HEK293 (cell line): ENCODE measurements around the gene PRIMA1.

Experiments used
- CTCF ChIA-PET: fragments of 350-600 bp; formaldehyde crosslinking; extraction: SDS; loops from one replicate; lab custom pipeline; 2021; ENCODE audit warnings: antibody characterized with exemption; lab: Yijun Ruan, JAX
- POLR2A ChIA-PET: fragments of 300-600 bp; formaldehyde crosslinking; extraction: SDS; loops from one replicate; lab custom pipeline; 2020; ENCODE audit warnings: antibody characterized with exemption, inconsistent platforms; lab: Yijun Ruan, JAX
- H3K27ac ChIP-seq: fragments of 200-500 bp; sonication (Bioruptor generic); 2 replicates; pipeline ENCODE4 v1.5.1; 2014; ENCODE audit warnings: low read depth, low read length, control low read depth, inconsistent platforms; ENCODE audit errors: extremely low read depth
- H3K36me3 ChIP-seq, 2 experiments: fragments of 200-500 bp in 1 of 2; sonication (Bioruptor generic) in 1 of 2; 1 replicate in 1 of 2; 2 replicates in 1 of 2; pipeline ENCODE4 v1.5.1; 2014 to 2017; ENCODE audit warnings: inconsistent platforms in 2 of 2, low read length in 2 of 2; ENCODE audit not compliant: control insufficient read depth in 2 of 2, insufficient read depth in 1 of 2
- H3K4me1 ChIP-seq: fragments of 200-500 bp; sonication (Bioruptor generic); 2 replicates; pipeline ENCODE4 v1.5.1; 2014; ENCODE audit warnings: mild to moderate bottlenecking, low read length, inconsistent platforms; ENCODE audit not compliant: control insufficient read depth, insufficient read depth
- H3K4me3 ChIP-seq: 2 replicates; pipeline ENCODE4 v1.5.1; 2011; ENCODE audit warnings: low read depth, mild to moderate bottlenecking, control low read depth, low read length, moderate library complexity
- H3K9me3 ChIP-seq: fragments of 200-500 bp; sonication (Bioruptor generic); 2 replicates; pipeline ENCODE4 v1.5.1; 2014; ENCODE audit warnings: low read depth, low read length, inconsistent platforms; ENCODE audit not compliant: control insufficient read depth, insufficient read depth
- BCL11B ChIP-seq: fragments of 450-650 bp; formaldehyde crosslinking; IDR thresholded peaks from 2 replicates; pipeline ENCODE4 v1.5.1; 2016; ENCODE audit warnings: low read depth, missing biosample characterization, missing genetic modification characterization
- SCRT2 ChIP-seq: fragments of 450-650 bp; formaldehyde crosslinking; IDR thresholded peaks from 2 replicates; pipeline ENCODE4 v1.5.1; 2016; ENCODE audit warnings: missing biosample characterization, missing genetic modification characterization
- SP2 ChIP-seq: fragments of 450-650 bp; formaldehyde crosslinking; IDR thresholded peaks from 2 replicates; pipeline ENCODE4 v1.5.1; 2016; ENCODE audit warnings: missing biosample characterization, missing genetic modification characterization
- TCF7L2 ChIP-seq: IDR thresholded peaks from 2 replicates; pipeline ENCODE4 v1.6.1; 2011; ENCODE audit warnings: low read depth, mild to moderate bottlenecking, inconsistent platforms, low read length, moderate library complexity, borderline replicate concordance
- WT1 ChIP-seq: fragments of 450-650 bp; formaldehyde crosslinking; IDR thresholded peaks from 2 replicates; pipeline ENCODE4 v1.5.1; 2016; ENCODE audit warnings: missing biosample characterization, missing genetic modification characterization
- ZFP69B ChIP-seq: fragments of 450-650 bp; formaldehyde crosslinking; IDR thresholded peaks from 2 replicates; pipeline ENCODE4 v1.5.1; 2016; ENCODE audit warnings: missing biosample characterization, missing genetic modification characterization
- ZIC2 ChIP-seq: fragments of 450-650 bp; formaldehyde crosslinking; IDR thresholded peaks from 2 replicates; pipeline ENCODE4 v1.5.1; 2016; ENCODE audit warnings: missing biosample characterization, missing genetic modification characterization
- ZNF16 ChIP-seq: fragments of 450-650 bp; formaldehyde crosslinking; IDR thresholded peaks from 2 replicates; pipeline ENCODE4 v1.5.1; 2016; ENCODE audit warnings: low read depth, missing biosample characterization, missing genetic modification characterization
- ZNF214 ChIP-seq: fragments of 450-650 bp; formaldehyde crosslinking; IDR thresholded peaks from 2 replicates; pipeline ENCODE4 v1.5.1; 2017; ENCODE audit warnings: missing biosample characterization, mild to moderate bottlenecking, missing genetic modification characterization, borderline replicate concordance
- ZNF24 ChIP-seq: fragments of 450-650 bp; formaldehyde crosslinking; IDR thresholded peaks from 2 replicates; pipeline ENCODE4 v1.5.1; 2016; ENCODE audit warnings: missing biosample characterization, missing genetic modification characterization
- ZNF248 ChIP-seq: fragments of 450-650 bp; formaldehyde crosslinking; IDR thresholded peaks from 2 replicates; pipeline ENCODE4 v1.5.1; 2017; ENCODE audit warnings: missing biosample characterization, missing genetic modification characterization
- ZNF366 ChIP-seq: fragments of 450-650 bp; formaldehyde crosslinking; conservative IDR thresholded peaks from 2 replicates; pipeline ENCODE4 v1.5.1; 2016; ENCODE audit warnings: missing biosample characterization, missing genetic modification characterization
- ZNF560 ChIP-seq: fragments of 450-650 bp; formaldehyde crosslinking; IDR thresholded peaks from 2 replicates; pipeline ENCODE4 v1.5.1; 2017; ENCODE audit warnings: missing biosample characterization, missing genetic modification characterization, borderline replicate concordance
- ZNF600 ChIP-seq: fragments of 450-650 bp; formaldehyde crosslinking; IDR thresholded peaks from 2 replicates; pipeline ENCODE4 v1.5.1; 2016; ENCODE audit warnings: missing biosample characterization, missing genetic modification characterization
- ZNF610 ChIP-seq: fragments of 450-650 bp; formaldehyde crosslinking; IDR thresholded peaks from 2 replicates; pipeline ENCODE4 v1.5.1; 2016; ENCODE audit warnings: missing biosample characterization, missing genetic modification characterization, borderline replicate concordance
- ZNF629 ChIP-seq: fragments of 450-650 bp; formaldehyde crosslinking; IDR thresholded peaks from 2 replicates; pipeline ENCODE4 v1.5.1; 2017; ENCODE audit warnings: missing biosample characterization, missing genetic modification characterization
- ZNF654 ChIP-seq: fragments of 450-650 bp; formaldehyde crosslinking; IDR thresholded peaks from 2 replicates; pipeline ENCODE4 v1.5.1; 2016; ENCODE audit warnings: low read depth, missing biosample characterization, missing genetic modification characterization
- ZNF660 ChIP-seq: fragments of 450-650 bp; IDR thresholded peaks from 2 replicates; pipeline ENCODE4 v1.5.1; 2018; ENCODE audit warnings: missing biosample characterization, mild to moderate bottlenecking, missing genetic modification characterization
- ZNF791 ChIP-seq: fragments of 450-650 bp; formaldehyde crosslinking; IDR thresholded peaks from 2 replicates; pipeline ENCODE4 v1.5.1; 2016; ENCODE audit warnings: missing biosample characterization, missing genetic modification characterization
- ZSCAN16 ChIP-seq: fragments of 450-650 bp; formaldehyde crosslinking; IDR thresholded peaks from 2 replicates; pipeline ENCODE4 v1.5.1; 2016; ENCODE audit warnings: missing biosample characterization, missing genetic modification characterization
- ZSCAN23 ChIP-seq: fragments of 450-650 bp; formaldehyde crosslinking; IDR thresholded peaks from 2 replicates; pipeline ENCODE4 v1.5.1; 2016; ENCODE audit warnings: missing biosample characterization, missing genetic modification characterization
- TF ChIP-seq, protein P1 (sequence below): fragments of 450-650 bp; formaldehyde crosslinking; IDR thresholded peaks from 2 replicates; pipeline ENCODE4 v1.5.1; 2017; ENCODE audit warnings: missing biosample characterization, missing genetic modification characterization
- TF ChIP-seq, protein P2 (sequence below): fragments of 450-650 bp; IDR thresholded peaks from 2 replicates; pipeline ENCODE4 v1.5.1; 2018; ENCODE audit warnings: missing biosample characterization, mild to moderate bottlenecking, missing genetic modification characterization
- TF ChIP-seq, protein P3 (sequence below): IDR thresholded peaks from 2 replicates; pipeline ENCODE4 v1.6.1; 2011; ENCODE audit warnings: mild to moderate bottlenecking, low read depth, low read length, borderline replicate concordance

PRIMA1 gene

DNA sequence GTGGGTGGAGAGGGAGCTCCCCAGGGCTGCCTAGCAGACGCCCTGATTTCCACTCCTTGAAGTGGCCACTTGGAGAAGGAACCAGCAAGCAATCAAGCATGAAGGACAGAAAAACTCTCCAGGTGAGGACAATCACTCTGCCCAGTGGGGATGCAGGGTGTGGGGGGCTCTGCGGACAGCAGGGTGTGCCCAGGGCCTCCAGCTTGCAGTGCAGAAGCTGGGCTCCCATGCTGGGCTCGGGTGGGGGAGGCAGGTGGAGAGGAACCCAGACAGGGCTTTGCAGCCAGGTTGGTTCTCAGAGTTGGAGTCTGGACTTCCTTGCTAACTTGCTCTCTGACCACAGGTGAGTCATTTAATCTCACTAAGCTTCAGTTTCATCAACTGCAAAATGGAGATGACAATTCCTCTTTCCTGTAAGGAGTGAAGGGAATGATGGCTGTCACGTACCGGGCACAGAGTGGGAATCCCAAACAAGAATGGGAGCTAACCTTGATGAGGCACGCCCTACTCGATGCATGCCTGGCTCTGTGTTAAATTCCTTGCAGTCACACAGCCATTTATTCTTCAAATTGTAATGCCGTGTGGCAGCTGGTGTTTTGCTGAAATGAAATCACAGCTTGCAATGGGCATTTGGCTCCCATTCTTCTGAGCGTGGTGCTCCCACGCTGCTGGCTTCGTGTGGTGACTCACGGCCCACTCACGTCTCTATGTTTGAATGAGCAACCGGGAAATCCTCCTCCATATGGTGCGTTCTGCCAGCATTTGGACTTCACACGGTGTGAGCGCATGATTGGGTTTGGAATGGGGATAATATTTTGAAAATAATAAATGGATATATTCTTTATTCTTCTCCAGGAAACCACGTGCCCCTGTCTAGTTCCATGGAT is 75.2 kb downstream of the PRIMA1 start:
- POLR2A ChIA-PET, result no interaction called here
- Histone ChIP-seq H3K9me3 (no peaks in the 10 kb centered on the region), H3K36me3 (no peaks in the 10 kb centered on the region), H3K4me1 (no peaks in the 10 kb centered on the region), H3K27ac (no peak overlapping the region), H3K4me3 (no peak overlapping the region)
- peak; percentile 81 for TF ChIP-seq ZIC2
- no peak for TF ChIP-seq ZNF248 (tag by site-specific recombination)
- CTCF ChIA-PET, result no interaction called here

DNA sequence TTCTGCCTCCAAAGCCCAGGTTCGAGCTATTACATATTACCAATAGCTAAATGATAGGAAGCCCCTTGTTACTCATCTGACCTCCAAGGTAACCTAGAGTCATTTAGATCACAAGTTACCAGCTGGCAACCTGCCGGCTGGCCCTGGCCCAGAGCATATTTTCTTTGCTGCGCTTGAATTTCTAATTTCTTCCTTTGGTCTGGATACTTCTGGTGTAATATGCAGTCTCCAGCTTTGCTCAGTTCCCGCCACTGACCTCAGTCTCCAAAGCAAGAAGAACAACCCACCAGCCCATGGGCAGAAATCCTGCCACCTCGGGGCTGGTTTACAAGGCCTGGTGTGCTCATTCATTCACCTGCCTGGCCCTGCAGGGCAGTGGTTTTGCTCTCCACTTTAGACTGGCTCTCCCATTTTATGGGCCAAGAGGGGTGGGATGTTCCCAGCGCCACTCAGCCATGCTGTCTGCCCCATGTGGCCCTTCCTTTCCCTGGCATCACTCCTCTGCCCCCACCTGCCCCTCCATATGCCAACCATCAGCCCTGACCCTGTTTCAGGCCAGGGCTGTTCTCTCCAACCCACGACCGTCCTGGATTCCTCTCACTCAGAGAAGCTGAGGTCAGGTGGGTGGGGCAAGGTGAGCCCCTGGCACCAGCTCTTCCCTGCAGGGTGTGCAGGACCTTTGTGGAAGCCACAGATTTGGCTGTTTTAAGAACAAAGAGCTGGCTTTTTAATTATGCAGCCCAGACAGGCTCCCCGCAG is 76.0 kb downstream of the PRIMA1 start:
- Histone ChIP-seq H3K4me3 (no peak overlapping the region), H3K4me1 (no peaks in the 10 kb centered on the region), H3K27ac (no peak overlapping the region), H3K9me3 (no peaks in the 10 kb centered on the region), H3K36me3 (no peaks in the 10 kb centered on the region)
- CTCF ChIA-PET, result interaction anchor here (0.5 to 0.7 kb wide), 2 partner anchors 61 to 553 kb away, joined by 3 read pairs; no protein-coding TSS in a partner anchor
- POLR2A ChIA-PET, result no interaction called here
- no peak for TF ChIP-seq ZNF560
- TF ChIP-seq ZNF24 (tag by site-specific recombination), result no peak
- TF ChIP-seq ZSCAN16 (tag by site-specific recombination), result no peak
- TF ChIP-seq ZFP69B (tag by site-specific recombination), result no peak
- no peak for TF ChIP-seq ZNF366
- TF ChIP-seq TCF7L2, result no peak
- no peak for TF ChIP-seq ZNF600 (tag by site-specific recombination)
- TF ChIP-seq ZNF654 (tag by site-specific recombination), result no peak
- TF ChIP-seq BCL11B (tag by site-specific recombination), result no peak

DNA sequence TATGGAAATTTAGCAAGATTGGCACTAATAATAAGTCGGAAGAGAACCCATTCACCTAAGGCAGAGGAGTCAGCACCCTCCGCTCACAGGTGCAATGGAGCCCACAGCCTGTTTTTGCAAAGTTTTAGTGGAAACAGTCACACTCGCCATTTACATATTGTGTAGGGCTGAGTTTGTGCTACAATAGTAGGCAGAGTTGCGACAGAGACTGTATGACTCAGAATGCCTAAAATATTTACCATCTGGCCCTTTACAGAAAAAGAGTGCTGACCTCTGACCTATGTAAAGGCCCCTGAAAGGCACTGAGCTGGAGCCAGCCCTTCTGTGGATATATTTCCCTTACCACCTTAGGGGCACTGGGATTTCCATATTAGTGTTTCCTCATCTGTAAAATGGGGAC is 79.0 kb downstream of the PRIMA1 start:
- Histone ChIP-seq H3K4me1 (no peaks in the 10 kb centered on the region), H3K27ac (no peak overlapping the region)
- TF ChIP-seq ZNF629 (tag by site-specific recombination), result no peak
- no peak for TF ChIP-seq ZNF214 (tag by site-specific recombination)
- TF ChIP-seq, protein P1, sequence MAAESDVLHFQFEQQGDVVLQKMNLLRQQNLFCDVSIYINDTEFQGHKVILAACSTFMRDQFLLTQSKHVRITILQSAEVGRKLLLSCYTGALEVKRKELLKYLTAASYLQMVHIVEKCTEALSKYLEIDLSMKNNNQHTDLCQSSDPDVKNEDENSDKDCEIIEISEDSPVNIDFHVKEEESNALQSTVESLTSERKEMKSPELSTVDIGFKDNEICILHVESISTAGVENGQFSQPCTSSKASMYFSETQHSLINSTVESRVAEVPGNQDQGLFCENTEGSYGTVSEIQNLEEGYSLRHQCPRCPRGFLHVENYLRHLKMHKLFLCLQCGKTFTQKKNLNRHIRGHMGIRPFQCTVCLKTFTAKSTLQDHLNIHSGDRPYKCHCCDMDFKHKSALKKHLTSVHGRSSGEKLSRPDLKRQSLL (tag by site-specific recombination), result no peak
- TF ChIP-seq ZNF16, result no peak
- no peak for TF ChIP-seq ZNF660 (tag by site-specific recombination)
- no peak for TF ChIP-seq ZFP69B (tag by site-specific recombination)
- no peak for TF ChIP-seq SP2 (tag by site-specific recombination)
- TF ChIP-seq ZNF610 (tag by site-specific recombination), result no peak
- TF ChIP-seq ZNF791 (tag by site-specific recombination), result no peak
- TF ChIP-seq ZSCAN23, result no peak
- TF ChIP-seq, protein P2, sequence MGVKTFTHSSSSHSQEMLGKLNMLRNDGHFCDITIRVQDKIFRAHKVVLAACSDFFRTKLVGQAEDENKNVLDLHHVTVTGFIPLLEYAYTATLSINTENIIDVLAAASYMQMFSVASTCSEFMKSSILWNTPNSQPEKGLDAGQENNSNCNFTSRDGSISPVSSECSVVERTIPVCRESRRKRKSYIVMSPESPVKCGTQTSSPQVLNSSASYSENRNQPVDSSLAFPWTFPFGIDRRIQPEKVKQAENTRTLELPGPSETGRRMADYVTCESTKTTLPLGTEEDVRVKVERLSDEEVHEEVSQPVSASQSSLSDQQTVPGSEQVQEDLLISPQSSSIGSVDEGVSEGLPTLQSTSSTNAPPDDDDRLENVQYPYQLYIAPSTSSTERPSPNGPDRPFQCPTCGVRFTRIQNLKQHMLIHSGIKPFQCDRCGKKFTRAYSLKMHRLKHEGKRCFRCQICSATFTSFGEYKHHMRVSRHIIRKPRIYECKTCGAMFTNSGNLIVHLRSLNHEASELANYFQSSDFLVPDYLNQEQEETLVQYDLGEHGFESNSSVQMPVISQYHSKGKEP (tag by site-specific recombination), result no peak
- no peak for TF ChIP-seq WT1 (tag by site-specific recombination)
- TF ChIP-seq SCRT2 (tag by site-specific recombination), result no peak
- TF ChIP-seq, protein P3, sequence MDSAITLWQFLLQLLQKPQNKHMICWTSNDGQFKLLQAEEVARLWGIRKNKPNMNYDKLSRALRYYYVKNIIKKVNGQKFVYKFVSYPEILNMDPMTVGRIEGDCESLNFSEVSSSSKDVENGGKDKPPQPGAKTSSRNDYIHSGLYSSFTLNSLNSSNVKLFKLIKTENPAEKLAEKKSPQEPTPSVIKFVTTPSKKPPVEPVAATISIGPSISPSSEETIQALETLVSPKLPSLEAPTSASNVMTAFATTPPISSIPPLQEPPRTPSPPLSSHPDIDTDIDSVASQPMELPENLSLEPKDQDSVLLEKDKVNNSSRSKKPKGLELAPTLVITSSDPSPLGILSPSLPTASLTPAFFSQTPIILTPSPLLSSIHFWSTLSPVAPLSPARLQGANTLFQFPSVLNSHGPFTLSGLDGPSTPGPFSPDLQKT, result no peak
- TF ChIP-seq, all 188 proteins: peak for 0
- H3K4me3 ChIP-seq, result no peak overlapping the region
- H3K9me3 ChIP-seq, result no peaks in the 10 kb centered on the region
- ChIA-PET POLR2A (no interaction called here), CTCF (no interaction called here)
- H3K36me3 ChIP-seq, result no peaks in the 10 kb centered on the region
